Pancreas (tissue), 10 donors: ENCODE results near the gene PRKCE. TPM values are rescaled to one million over a fixed set of nuclear protein-coding genes. Genes with fewer than 3 reads are reported as not detected.

Experiments used
- ATAC-seq, 4 donors: fragments of 200-7000 bp; cut with Tn5 transposase; one replicate each; pipeline versions ENCODE4 v1.8.0 to v1.9.1; 2020; ENCODE audit warnings: mild to moderate bottlenecking in 4 of 4, moderate library complexity in 4 of 4
- DNase-seq, 6 donors: peaks; one replicate each; pipeline ENCODE4 v3.0.0-alpha.2; 2020
- FAIRE-seq: peaks from 2 replicates; lab custom pipeline; 2012; peaks lifted over from hg19 to GRCh38; lab: Jason Lieb, UNC
- H3K27ac ChIP-seq, 4 donors: fragments of 200-600 bp; sonication (generic); 1 replicate in 3 of 4; 2 replicates in 1 of 4; pipeline versions ENCODE4 v1.5.0 to v1.8.0; 2020
- H3K27me3 ChIP-seq, 4 donors: fragments of 200-600 bp; one replicate each; pipeline ENCODE4 v1.8.0; 2021
- H3K36me3 ChIP-seq, 3 donors: fragments of 200-600 bp; sonication (generic) in 1 of 3; one replicate each; pipeline versions ENCODE4 v1.5.0 to v1.8.0; 2020 to 2021
- H3K4me1 ChIP-seq, 3 donors: fragments of 200-600 bp; one replicate each; pipeline ENCODE4 v1.8.0; 2021
- H3K4me3 ChIP-seq, 4 donors: fragments of 200-600 bp; sonication (generic) in 2 of 4; one replicate each; pipeline versions ENCODE4 v1.5.0 to v1.8.0; 2020 to 2021
- H3K9me3 ChIP-seq, 4 donors: fragments of 200-600 bp; one replicate each; pipeline ENCODE4 v1.8.0; 2021
- WGBS, 2 donors: extraction: QIAGEN DNeasy Blood & Tissue Kit; methylation state at CpG; one replicate each; pipeline ENCODE4 v1.1.7; 2013; 5-methylcytosine and 5-hydroxymethylcytosine counted together
- intact Hi-C, 3 donors: fragments of 100-400 bp; cut with DNase I; formaldehyde crosslinking; loops; one replicate each; pipeline versions ENCODE4 v1.11.1 to v1.14.2; 2022
- polyA plus RNA-seq, 2 donors: library from polyadenylated mRNA; stranded (reverse); fragments of 200-250 nt; gene quantifications; one replicate each; pipeline ENCODE4 v1.2.3, GENCODE V29; 2013
- total RNA-seq, 6 donors: library from RNA; stranded (reverse); fragmentation: NEBNext Ultra II Directional in 4 of 6; extraction: Animal tissue kit (Norgen Biotek cat#: 25700) in 4 of 6; gene quantifications; one replicate each; pipeline versions ENCODE4 v1.2.1 to v1.2.4, GENCODE V29; 2021 to 2023
- TF ChIP-seq, protein P1 (sequence below), 4 donors: fragments of 200-600 bp; sonication (generic) in 3 of 4; IDR thresholded peaks; one replicate each; pipeline versions ENCODE4 v1.5.0 to v1.8.0; 2021; ENCODE audit warnings: antibody characterized with exemption in 4 of 4
- donor health status: healthy with polysubstance abuse.
- donor health status: DM: no; HTN: no; CAD: no; lungs with moderate emphysema.
- donor health status: DM: no; HTN: no; CAD: no.
- donor health status: control.
- donor health status: control.
- donor health status: Bipolar disorder and iron deficiency.
- donor health status: DM: yes; HTN: yes; CAD: no.
- donor health status: DM: no; HTN: no; CAD: no.
- donor health status: DM: no; HTN: no; CAD: no.
- donor health status: DM: yes; HTN: yes; CAD: no.

PRKCE gene
- total and polyA plus RNA-seq, 8 donors = 4.0 to 19.4 (median 10.0) TPM

DNA sequence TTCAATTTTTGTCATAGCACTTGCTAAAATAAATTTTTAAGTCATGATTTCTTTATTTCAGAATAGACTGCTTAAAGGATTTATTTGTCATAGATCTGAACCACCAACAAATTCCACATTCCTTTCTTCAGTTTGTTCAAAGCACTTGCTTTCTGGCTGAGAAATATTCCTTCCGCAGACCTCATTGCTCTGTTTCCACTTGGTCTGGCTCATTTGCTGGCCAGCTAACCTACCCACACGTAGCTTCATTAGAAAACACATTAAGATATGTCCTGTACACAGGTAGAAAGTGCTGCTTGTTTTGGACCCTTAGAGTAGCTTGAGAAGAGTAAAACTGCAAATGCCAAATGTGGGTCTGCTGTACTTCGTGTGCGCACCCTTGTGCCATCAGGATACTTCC lies 479.0 kb downstream of the PRKCE start:
- intact Hi-C loops = no loop called here
- 91 to 94% methylated on average over 4 of the region's 4 CpGs for WGBS, 2 donors
- ATAC-seq = no peak
- no peak for DNase-seq
- no peaks in the 10 kb centered on the region for H3K36me3 ChIP-seq
- peaks cover 0 to 12% (median 7%) of the 10 kb centered on the region in 3 donors for H3K4me1 ChIP-seq
- H3K27ac ChIP-seq = no peak overlapping the region
- H3K9me3 ChIP-seq = no peaks in the 10 kb centered on the region
- FAIRE-seq = no peak
- no peaks in the 10 kb centered on the region for H3K27me3 ChIP-seq
- H3K4me3 ChIP-seq = no peak overlapping the region
- TF ChIP-seq, protein P1, sequence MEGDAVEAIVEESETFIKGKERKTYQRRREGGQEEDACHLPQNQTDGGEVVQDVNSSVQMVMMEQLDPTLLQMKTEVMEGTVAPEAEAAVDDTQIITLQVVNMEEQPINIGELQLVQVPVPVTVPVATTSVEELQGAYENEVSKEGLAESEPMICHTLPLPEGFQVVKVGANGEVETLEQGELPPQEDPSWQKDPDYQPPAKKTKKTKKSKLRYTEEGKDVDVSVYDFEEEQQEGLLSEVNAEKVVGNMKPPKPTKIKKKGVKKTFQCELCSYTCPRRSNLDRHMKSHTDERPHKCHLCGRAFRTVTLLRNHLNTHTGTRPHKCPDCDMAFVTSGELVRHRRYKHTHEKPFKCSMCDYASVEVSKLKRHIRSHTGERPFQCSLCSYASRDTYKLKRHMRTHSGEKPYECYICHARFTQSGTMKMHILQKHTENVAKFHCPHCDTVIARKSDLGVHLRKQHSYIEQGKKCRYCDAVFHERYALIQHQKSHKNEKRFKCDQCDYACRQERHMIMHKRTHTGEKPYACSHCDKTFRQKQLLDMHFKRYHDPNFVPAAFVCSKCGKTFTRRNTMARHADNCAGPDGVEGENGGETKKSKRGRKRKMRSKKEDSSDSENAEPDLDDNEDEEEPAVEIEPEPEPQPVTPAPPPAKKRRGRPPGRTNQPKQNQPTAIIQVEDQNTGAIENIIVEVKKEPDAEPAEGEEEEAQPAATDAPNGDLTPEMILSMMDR (IDR thresholded peaks at IDR 0.05) = no peak

GRCh38 chr2:46132996-46133395 lies 481.5 kb downstream of the PRKCE start:
- H3K36me3 ChIP-seq = no peaks in the 10 kb centered on the region
- FAIRE-seq (no peak), ATAC-seq (no peak), DNase-seq (no peak)
- H3K4me1 ChIP-seq = peaks cover 7 to 17% (median 14%) of the 10 kb centered on the region in 3 donors
- TF ChIP-seq, protein P1 (IDR thresholded peaks at IDR 0.05) = no peak
- H3K4me3 ChIP-seq = no peak overlapping the region
- 94 to 95% methylated on average over 8 of the region's 8 CpGs for WGBS, 2 donors
- H3K27me3 ChIP-seq = no peaks in the 10 kb centered on the region
- intact Hi-C loops = no loop called here
- no peaks in the 10 kb centered on the region for H3K9me3 ChIP-seq
- no peak overlapping the region for H3K27ac ChIP-seq

- TF ChIP-seq, protein P1 (IDR thresholded peaks at IDR 0.05) = no peak
- no peak overlapping the region for H3K4me3 ChIP-seq
- no peaks in the 10 kb centered on the region for H3K27me3 ChIP-seq
- intact Hi-C loops = no loop called here
- DNase-seq (no peak), ATAC-seq (peak in 3 of 4 donors; percentile 50 to 56 (median 51)), FAIRE-seq (no peak)
- H3K9me3 ChIP-seq = no peaks in the 10 kb centered on the region
- 73 to 77% methylated on average over 8 of the region's 8 CpGs for WGBS, 2 donors
- H3K36me3 ChIP-seq = no peaks in the 10 kb centered on the region
- H3K27ac ChIP-seq = no peak overlapping the region
- H3K4me1 ChIP-seq = peaks cover 7 to 17% (median 14%) of the 10 kb centered on the region in 3 donors
These were observed 483.2 kb downstream of the PRKCE start for GRCh38 chr2:46134531-46135227.

- H3K27ac ChIP-seq = no peak overlapping the region
These were observed 483.9 kb downstream of the PRKCE start for GRCh38 chr2:46135228-46135855.

More at GRCh38 chr2:46135228-46135855, 483.9 kb downstream of the PRKCE start:
- intact Hi-C loops = no loop called here
- ATAC-seq = peak in 2 of 4 donors; percentile 21 to 30
- no peaks in the 10 kb centered on the region for H3K27me3 ChIP-seq
- no peaks in the 10 kb centered on the region for H3K9me3 ChIP-seq
- DNase-seq = no peak
- WGBS, 2 donors = 70 to 74% methylated on average over 4 of the region's 4 CpGs
- no peak for FAIRE-seq
- no peak overlapping the region for H3K4me3 ChIP-seq
- TF ChIP-seq, protein P1 (IDR thresholded peaks at IDR 0.05) = no peak
- H3K4me1 ChIP-seq = peaks cover 12 to 19% (median 17%) of the 10 kb centered on the region in 3 donors
- no peaks in the 10 kb centered on the region for H3K36me3 ChIP-seq
